Colonic mucosa (tissue), 4 donors: ENCODE data around the gene SLC25A29. TPM values are rescaled to one million over a fixed set of nuclear protein-coding genes. Genes with fewer than 3 reads are reported as not detected.
A peak's percentile ranks its signal among the peaks of the same experiment; 100 is the strongest.

Source experiments
- DNase-seq: peaks from one replicate; pipeline ENCODE4 v3.0.0-alpha.2; 2020
- H3K27ac ChIP-seq: fragments of 200-600 bp; one replicate; pipeline ENCODE4 v1.8.0; 2021
- H3K27me3 ChIP-seq: fragments of 200-600 bp; one replicate; pipeline ENCODE4 v1.8.0; 2021
- H3K36me3 ChIP-seq: fragments of 200-600 bp; one replicate; pipeline ENCODE4 v1.8.0; 2021
- H3K4me1 ChIP-seq: fragments of 200-600 bp; one replicate; pipeline ENCODE4 v1.8.0; 2021; ENCODE audit warnings: mild to moderate bottlenecking
- H3K4me3 ChIP-seq: fragments of 200-600 bp; one replicate; pipeline ENCODE4 v1.8.0; 2021
- H3K9ac ChIP-seq, 2 donors: one replicate each; pipeline ENCODE4 v1.7.0; 2013; ENCODE audit warnings: control low read depth in 2 of 2, low read depth in 2 of 2, low read length in 2 of 2
- H3K9me3 ChIP-seq: fragments of 200-600 bp; one replicate; pipeline ENCODE4 v1.8.0; 2021
- CTCF ChIP-seq: fragments of 200-600 bp; IDR thresholded peaks from one replicate; pipeline ENCODE4 v1.8.0; 2022; ENCODE audit warnings: antibody characterized with exemption, mild to moderate bottlenecking
- intact Hi-C: fragments of 100-400 bp; cut with DNase I; formaldehyde crosslinking; loops from one replicate; pipeline ENCODE4 v1.14.1; 2022
- total RNA-seq, 2 donors: library from RNA; stranded (reverse); fragmentation: NEBNext Ultra II Directional in 1 of 2; extraction: Animal tissue kit (Norgen Biotek cat#: 25700) in 1 of 2; gene quantifications; one replicate each; pipeline ENCODE4 v1.2.1, GENCODE V29; 2021
- donor health status: healthy.
- donor health status: DM: no; HTN: no; CAD: no.
- donor health status: DM: no; HTN: no; CAD: no.

The SLC25A29 gene
- total RNA-seq, 2 donors from 2014 or later = 28.6 to 34.8 TPM

- peaks cover 3% of the 10 kb centered on the region for H3K4me1 ChIP-seq
- intact Hi-C loops = no loop called here
- no peaks in the 10 kb centered on the region for H3K9me3 ChIP-seq
- TF ChIP-seq CTCF = no peak
- H3K27ac ChIP-seq = no peak overlapping the region
- H3K9ac ChIP-seq = peak overlapping the region in 1 of 2 donors; percentile 17
- H3K27me3 ChIP-seq = no peaks in the 10 kb centered on the region
- no peaks in the 10 kb centered on the region for H3K36me3 ChIP-seq
- no peak for DNase-seq
- H3K4me3 ChIP-seq = no peak overlapping the region
Measured at GRCh38 chr14:100279563-100279962, 26.7 kb downstream of the SLC25A29 start.

- Histone ChIP-seq H3K36me3 (no peaks in the 10 kb centered on the region), H3K27ac (no peak overlapping the region), H3K9ac (peak overlapping the region in 1 of 2 donors; percentile 17), H3K4me3 (no peak overlapping the region), H3K9me3 (no peaks in the 10 kb centered on the region), H3K4me1 (peaks cover 3% of the 10 kb centered on the region), H3K27me3 (no peaks in the 10 kb centered on the region)
- no peak for DNase-seq
- intact Hi-C loops = no loop called here
- TF ChIP-seq CTCF = no peak
Measured at GRCh38 chr14:100279133-100279532, 27.1 kb downstream of the SLC25A29 start.

DNA sequence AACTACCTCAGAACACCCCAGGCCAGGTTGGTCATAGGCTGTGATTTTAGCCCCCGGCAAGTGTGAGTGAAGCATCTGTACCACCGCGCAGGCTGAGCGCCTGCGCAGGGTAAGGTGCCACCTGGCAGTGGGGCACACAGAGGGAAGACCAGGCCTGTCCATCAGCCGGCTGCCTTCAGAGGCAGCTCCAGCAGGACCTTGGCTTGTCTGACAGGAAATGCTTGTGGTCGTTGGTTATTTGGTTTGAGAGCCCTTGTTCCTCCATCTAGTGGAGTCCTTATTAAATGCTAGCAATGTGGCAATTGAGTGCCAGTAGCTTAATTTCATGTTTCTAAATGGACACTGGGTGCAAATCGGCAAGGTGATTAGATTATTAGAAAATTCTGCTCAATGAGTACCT lies 27.5 kb downstream of the SLC25A29 start:
- H3K9me3 ChIP-seq = no peaks in the 10 kb centered on the region
- no peak overlapping the region for H3K4me3 ChIP-seq
- TF ChIP-seq CTCF = no peak
- intact Hi-C loops = no loop called here
- no peak for DNase-seq
- no peaks in the 10 kb centered on the region for H3K36me3 ChIP-seq
- no peak overlapping the region for H3K9ac ChIP-seq
- no peaks in the 10 kb centered on the region for H3K27me3 ChIP-seq
- peaks cover 3% of the 10 kb centered on the region for H3K4me1 ChIP-seq
- H3K27ac ChIP-seq = no peak overlapping the region

- H3K9ac ChIP-seq = no peak overlapping the region
- no peak for TF ChIP-seq CTCF
- no peak for DNase-seq
- H3K27ac ChIP-seq = no peak overlapping the region
- H3K36me3 ChIP-seq = no peaks in the 10 kb centered on the region
- H3K27me3 ChIP-seq = no peaks in the 10 kb centered on the region
- H3K4me3 ChIP-seq = no peak overlapping the region
- peaks cover 3% of the 10 kb centered on the region for H3K4me1 ChIP-seq
- intact Hi-C loops = no loop called here
- no peaks in the 10 kb centered on the region for H3K9me3 ChIP-seq
Measured at GRCh38 chr14:100275214-100275613, 31.0 kb downstream of the SLC25A29 start.

GRCh38 chr14:100274250-100274649 lies 32.0 kb downstream of the SLC25A29 start:
- H3K27me3 ChIP-seq = no peaks in the 10 kb centered on the region
- H3K4me3 ChIP-seq = no peak overlapping the region
- no peak for TF ChIP-seq CTCF
- H3K9me3 ChIP-seq = no peaks in the 10 kb centered on the region
- H3K27ac ChIP-seq = no peak overlapping the region
- no peak overlapping the region for H3K9ac ChIP-seq
- no peaks in the 10 kb centered on the region for H3K36me3 ChIP-seq
- H3K4me1 ChIP-seq = peaks cover 3% of the 10 kb centered on the region
- no peak for DNase-seq
- intact Hi-C loops = no loop called here
